Measurements from ENCODE around the gene CUL5.

The CUL5 gene

GRCh38 chr11:108002476-108002875 is 6.2 kb upstream of the CUL5 start:
- Histone ChIP-seq H3K4me1 (ENCODE audit: low read length) (no peaks in the 10 kb centered on the region), H3K27ac (ENCODE audit: low read length) (no peak overlapping the region), H3K79me2 (ENCODE audit: low read length) (no peaks in the 10 kb centered on the region), H4K20me1 (ENCODE audit: insufficient read depth, low read length) (no peaks in the 10 kb centered on the region), H3K9me3 (ENCODE audit: insufficient read depth, low read length) (no peaks in the 10 kb centered on the region), H3K9ac (ENCODE audit: low read length) (no peak overlapping the region), H2AFZ (ENCODE audit: low read depth, low read length) (no peak overlapping the region), H3K4me2 (ENCODE audit: low read length) (no peak overlapping the region), H3K4me3 (ENCODE audit: low read length) (no peak overlapping the region), H3K36me3 (replicated peaks; ENCODE audit: low read depth, low read length) (no peaks in the 10 kb centered on the region), H3K27me3 (ENCODE audit: low read depth, low read length) (no peaks in the 10 kb centered on the region)
- no peak for TF ChIP-seq CTCF (IDR thresholded peaks at IDR 0.05; ENCODE audit: low read depth, low read length)
- no peak for TF ChIP-seq EZH2phosphoT487 (IDR thresholded peaks at IDR 0.05; ENCODE audit: low read depth)

- no peaks in the 10 kb centered on the region for H4K20me1 ChIP-seq (ENCODE audit: insufficient read depth, low read length)
- no peaks in the 10 kb centered on the region for H3K27me3 ChIP-seq (ENCODE audit: low read depth, low read length)
- H3K4me2 ChIP-seq (ENCODE audit: low read length): no peak overlapping the region
- no peaks in the 10 kb centered on the region for H3K4me1 ChIP-seq (ENCODE audit: low read length)
- H3K9me3 ChIP-seq (ENCODE audit: insufficient read depth, low read length): no peaks in the 10 kb centered on the region
- H3K27ac ChIP-seq (ENCODE audit: low read length): no peak overlapping the region
- no peak overlapping the region for H2AFZ ChIP-seq (ENCODE audit: low read depth, low read length)
- no peak for TF ChIP-seq EZH2phosphoT487 (IDR thresholded peaks at IDR 0.05; ENCODE audit: low read depth)
- no peak for TF ChIP-seq CTCF (IDR thresholded peaks at IDR 0.05; ENCODE audit: low read depth, low read length)
- no peak overlapping the region for H3K4me3 ChIP-seq (ENCODE audit: low read length)
- H3K36me3 ChIP-seq (replicated peaks; ENCODE audit: low read depth, low read length): no peaks in the 10 kb centered on the region
- no peak overlapping the region for H3K9ac ChIP-seq (ENCODE audit: low read length)
- no peaks in the 10 kb centered on the region for H3K79me2 ChIP-seq (ENCODE audit: low read length)
These were observed 5.1 kb upstream of the CUL5 start for GRCh38 chr11:108003623-108004022.

- no peak overlapping the region for H3K9ac ChIP-seq (ENCODE audit: low read length)
- no peak overlapping the region; the same call in 1 of the 2 replicates for H3K4me2 ChIP-seq (ENCODE audit: low read length)
- H3K4me1 ChIP-seq (ENCODE audit: low read length): peaks cover 14% of the 10 kb centered on the region
- no peak overlapping the region for H2AFZ ChIP-seq (ENCODE audit: low read depth, low read length)
- TF ChIP-seq EZH2phosphoT487 (IDR thresholded peaks at IDR 0.05; ENCODE audit: low read depth) (no peak), CTCF (IDR thresholded peaks at IDR 0.05; ENCODE audit: low read depth, low read length) (no peak)
- H3K27me3 ChIP-seq (ENCODE audit: low read depth, low read length): no peaks in the 10 kb centered on the region
- H4K20me1 ChIP-seq (ENCODE audit: insufficient read depth, low read length): peaks cover under 1% of the 10 kb centered on the region; the same call in 1 of the 2 replicates
- H3K36me3 ChIP-seq (replicated peaks; ENCODE audit: low read depth, low read length): no peaks in the 10 kb centered on the region
- H3K79me2 ChIP-seq (ENCODE audit: low read length): peaks cover 41% of the 10 kb centered on the region
- no peak overlapping the region for H3K4me3 ChIP-seq (ENCODE audit: low read length)
- no peaks in the 10 kb centered on the region for H3K9me3 ChIP-seq (ENCODE audit: insufficient read depth, low read length)
- H3K27ac ChIP-seq (ENCODE audit: low read length): no peak overlapping the region
These were observed 879 bp upstream of the CUL5 start for GRCh38 chr11:108007819-108008218.

GRCh38 chr11:108009497-108010370 is 1.0 kb downstream of the CUL5 start:
- Histone ChIP-seq H3K27me3 (ENCODE audit: low read depth, low read length) (no peaks in the 10 kb centered on the region), H3K36me3 (replicated peaks; ENCODE audit: low read depth, low read length) (peaks cover 3% of the 10 kb centered on the region), H3K79me2 (ENCODE audit: low read length) (peaks cover 60% of the 10 kb centered on the region), H2AFZ (ENCODE audit: low read depth, low read length) (peak overlapping the region; percentile 99), H4K20me1 (ENCODE audit: insufficient read depth, low read length) (peaks cover 13% of the 10 kb centered on the region; the same call in 1 of the 2 replicates), H3K9me3 (ENCODE audit: insufficient read depth, low read length) (no peaks in the 10 kb centered on the region), H3K4me1 (ENCODE audit: low read length) (peaks cover 14% of the 10 kb centered on the region), H3K4me3 (ENCODE audit: low read length) (peak overlapping the region; percentile 99), H3K4me2 (ENCODE audit: low read length) (peak overlapping the region; percentile 99), H3K27ac (ENCODE audit: low read length) (peak overlapping the region; percentile 75), H3K9ac (ENCODE audit: low read length) (peak overlapping the region; percentile 99)
- TF ChIP-seq CTCF (IDR thresholded peaks at IDR 0.05; ENCODE audit: low read depth, low read length): no peak

All from OCI-LY3 (cell line).